GM18508 (cell line): ENCODE results near the gene GBP1.
A peak's percentile ranks its signal among the peaks of the same experiment; 100 is the strongest.
"Not testable (repeated sequence)": the region's sequence is repeated elsewhere in the genome, so short reads cannot be mapped to it uniquely, and the experiment has no call there.

ENCODE experiments used
- ATAC-seq: cut with Tn5 transposase; IDR thresholded peaks from one replicate; pipeline ENCODE4 v1.9.1; 2021; ENCODE audit warnings: moderate number of reproducible peaks; ENCODE audit not compliant: insufficient read depth, unreplicated experiment

Gene GBP1

DNA sequence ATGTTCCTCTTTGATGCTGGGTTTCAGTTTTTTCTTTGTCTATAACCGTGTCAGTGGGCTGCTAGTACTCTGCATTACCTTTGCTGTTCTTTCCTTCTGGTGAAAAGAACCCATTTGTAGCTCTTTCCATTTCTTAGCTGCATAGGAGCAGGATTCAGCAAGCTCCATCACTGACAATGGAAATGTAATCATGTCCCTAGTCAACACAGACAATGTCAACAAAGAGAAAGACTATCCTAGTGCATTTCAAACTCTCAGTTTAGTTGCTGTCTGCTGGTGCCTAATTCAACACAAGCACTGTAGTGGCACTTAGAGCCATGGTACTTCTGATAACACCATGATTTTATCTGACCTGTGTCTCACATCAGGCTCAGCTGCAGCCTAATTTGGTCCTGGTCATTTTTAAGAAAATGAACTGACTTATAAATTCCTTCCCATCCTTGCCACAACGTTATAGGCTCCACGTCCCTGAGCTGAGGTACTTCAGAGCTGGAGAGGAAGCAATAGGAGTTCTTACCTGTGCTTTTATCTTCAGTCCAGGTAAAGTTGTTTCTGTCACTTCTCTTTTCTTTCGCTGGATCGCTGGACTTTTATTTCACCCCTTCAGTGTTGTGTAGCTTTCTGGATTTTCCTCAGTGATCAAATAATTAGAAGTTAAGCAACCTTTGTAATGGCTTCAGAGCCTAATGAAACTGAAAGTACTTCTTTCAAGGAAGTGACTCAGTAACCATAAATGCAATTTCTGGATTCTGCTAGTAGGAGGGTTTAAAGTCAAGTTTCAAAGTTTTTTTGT is 42.6 kb downstream of the GBP1 start, which contains the start of gene GBP3:
Gene GBP3 (minus strand): TSS at position 700 of the 793 bp plus-strand sequence. CDS start 2,145 bp downstream, outside the sequence.
- ATAC-seq = peak; percentile 78

DNA sequence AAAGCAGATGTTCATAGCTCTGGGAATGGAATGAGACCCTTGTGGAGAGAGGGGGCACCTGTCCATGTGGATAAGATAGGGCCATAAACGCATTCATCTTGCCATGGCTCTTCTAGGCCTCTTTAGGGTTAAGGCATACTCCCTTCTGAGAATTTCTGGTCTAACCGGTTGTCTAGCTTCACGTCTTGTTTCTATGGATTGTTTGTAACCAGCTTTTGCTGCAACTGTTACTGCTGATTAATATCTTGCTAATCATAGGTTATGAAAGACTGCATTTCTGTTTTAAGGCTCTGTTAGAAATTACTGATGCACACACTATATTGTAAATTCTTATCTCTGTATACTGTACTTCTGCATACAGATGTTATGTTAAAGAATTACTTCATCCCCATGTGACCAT is 46.7 kb downstream of the GBP1 start:
- ATAC-seq = not testable (repeated sequence)

DNA sequence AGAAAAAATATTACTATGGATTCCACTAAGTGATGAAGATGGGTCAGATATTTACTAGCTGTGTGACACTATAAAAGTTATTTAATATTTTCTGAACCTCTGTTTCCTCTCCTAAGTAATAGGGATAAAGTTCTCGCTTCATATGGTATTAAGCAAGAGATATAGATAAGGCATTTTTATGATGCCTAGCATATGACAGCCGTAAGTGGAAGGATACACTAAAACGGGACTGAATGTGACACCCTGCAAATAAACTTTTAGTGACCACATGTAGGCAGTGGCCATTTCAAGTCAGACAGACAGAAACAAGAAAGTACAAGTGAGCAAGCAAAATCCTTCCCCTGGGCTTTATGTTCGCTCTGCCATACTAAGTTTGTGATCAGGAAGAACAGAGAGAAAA is 56.5 kb downstream of the GBP1 start:
- no peak for ATAC-seq

DNA sequence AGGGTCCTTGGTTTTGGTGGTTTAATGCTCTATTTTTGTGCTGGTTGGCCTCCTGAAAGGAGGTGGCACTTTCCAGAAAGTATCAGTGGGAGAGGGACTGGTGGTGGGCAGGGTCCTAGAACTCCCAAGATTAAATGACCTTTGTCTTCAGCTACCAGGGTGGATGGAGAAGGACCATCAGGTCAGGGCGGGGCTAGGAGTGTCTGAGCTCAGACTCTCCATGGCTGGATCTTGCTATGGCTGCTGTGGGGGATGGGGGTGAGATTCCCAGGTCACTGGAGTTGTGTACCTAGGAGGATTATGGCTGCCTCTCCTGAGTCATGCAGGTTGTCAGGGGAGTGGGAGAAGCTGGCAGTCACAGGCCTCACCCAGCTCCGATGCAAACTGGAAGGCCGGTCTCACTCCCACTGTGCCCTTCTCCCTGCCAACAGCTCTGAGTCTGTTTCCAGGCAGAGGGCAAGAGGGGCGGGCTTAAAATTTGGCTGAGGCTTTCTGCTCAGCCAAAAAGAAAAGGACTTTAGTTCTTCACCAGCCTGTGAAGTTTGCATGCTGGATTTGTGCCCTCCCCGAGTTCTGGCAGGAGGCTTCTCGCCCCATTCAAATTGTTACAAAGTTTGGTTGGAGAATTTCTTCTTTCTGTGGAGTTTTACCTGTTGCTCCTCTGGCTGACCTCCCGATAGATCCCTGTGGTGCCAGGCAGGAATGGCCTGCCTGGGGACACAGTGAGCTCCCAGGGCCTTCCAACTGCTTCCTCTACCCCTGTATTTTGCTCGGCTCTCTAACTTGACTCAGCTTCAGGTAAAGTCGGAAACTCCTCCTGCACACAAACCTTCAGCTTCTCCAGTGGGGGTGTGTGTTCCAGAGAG is 59.5 kb downstream of the GBP1 start:
- no peak for ATAC-seq
